Right lung (tissue), 5 donors: ENCODE data around the gene TCF15. TPM values are rescaled to one million over a fixed set of nuclear protein-coding genes. Genes with fewer than 3 reads are reported as not detected.

Experiments
- DNase-seq, 2 donors: peaks; one replicate each; pipeline ENCODE4 v3.0.0-alpha.2; 2013
- polyA plus RNA-seq, 5 donors: library from polyadenylated mRNA; unstranded; fragments of 120-200 nt; gene quantifications; one replicate each; pipeline versions ENCODE4 v1.2.1 to v1.2.3, GENCODE V29; 2013; ENCODE audit warnings: inconsistent platforms in 1 of 5, low replicate concordance in 1 of 5; ENCODE audit not compliant: insufficient read length in 5 of 5, insufficient read depth in 1 of 5

The TCF15 gene
- polyA plus RNA-seq, 5 donors = 1.1 to 3.0 (median 1.4) TPM

DNA sequence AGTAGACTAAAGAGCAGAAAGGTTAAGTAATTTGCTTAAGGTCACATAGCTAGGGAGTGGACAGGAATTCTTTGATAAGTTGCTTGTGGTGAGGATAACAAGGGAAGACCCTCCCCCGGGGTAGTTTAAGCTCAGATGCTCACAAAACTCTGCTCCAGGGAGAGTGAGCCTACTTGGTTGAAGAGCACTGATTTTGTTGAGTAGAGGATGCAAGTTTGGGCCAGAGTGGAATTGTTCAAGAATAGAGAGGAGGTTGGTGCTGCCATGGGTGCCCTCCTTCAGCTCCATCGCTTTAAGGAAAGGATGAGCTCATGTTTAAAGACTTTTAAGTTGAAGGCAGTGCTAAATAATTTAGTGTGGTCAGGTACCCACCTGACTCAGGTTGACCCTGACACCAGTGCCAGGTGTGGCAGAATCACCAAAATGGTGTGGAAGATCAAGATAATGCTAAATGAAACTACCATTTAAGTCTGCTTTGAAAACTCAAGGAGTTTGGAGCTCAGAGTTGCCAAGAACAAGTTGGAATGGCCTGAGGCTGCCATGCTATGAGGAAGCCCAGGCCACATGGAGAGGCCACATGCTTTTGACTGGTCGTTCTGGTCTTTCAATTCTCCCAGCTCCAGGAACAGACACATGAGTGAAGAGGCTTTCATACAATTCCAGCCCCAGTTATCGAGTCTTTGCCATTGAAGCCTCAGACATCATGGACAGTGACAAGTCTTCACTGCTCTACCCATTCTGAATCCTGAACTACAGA, 8.0 kb upstream of the TCF15 start:
- DNase-seq = no peak

DNA sequence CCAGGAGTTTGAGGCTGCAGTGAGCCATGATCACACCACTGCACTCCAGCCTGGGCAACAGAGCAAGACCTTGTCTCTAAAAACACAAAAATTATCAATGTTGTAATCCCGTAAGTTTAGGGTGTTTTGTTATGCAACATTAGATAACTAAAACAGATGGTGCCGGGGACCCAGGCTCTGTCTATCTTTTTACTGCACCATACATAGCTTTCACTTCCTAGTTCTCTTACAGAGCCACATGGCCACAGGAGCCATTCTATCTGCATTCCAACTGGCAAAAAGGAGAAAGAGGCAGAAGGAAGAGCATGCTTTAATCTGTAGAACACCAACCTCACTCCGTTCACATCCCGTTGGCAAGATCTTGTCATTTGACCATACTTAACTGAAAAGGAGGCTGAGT, 5.4 kb upstream of the TCF15 start:
- DNase-seq = no peak

DNA sequence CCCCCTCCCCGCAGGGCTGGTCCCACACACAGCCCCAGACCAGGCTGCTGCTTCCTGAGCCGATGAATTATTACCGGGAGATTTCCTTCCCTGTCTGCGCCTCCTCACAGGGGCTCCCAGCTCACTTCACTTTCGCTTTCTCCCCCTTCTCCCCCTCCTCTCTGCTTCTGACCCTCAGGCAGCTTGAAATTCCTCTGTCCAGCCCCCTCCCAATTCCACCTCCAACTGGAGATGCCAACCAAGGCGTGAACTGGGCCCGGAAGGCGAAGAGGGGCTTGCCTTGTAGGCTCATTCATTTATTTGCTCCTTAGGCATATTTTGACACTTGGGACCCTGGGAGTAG, 1.7 kb upstream of the TCF15 start:
- DNase-seq = no peak

DNA sequence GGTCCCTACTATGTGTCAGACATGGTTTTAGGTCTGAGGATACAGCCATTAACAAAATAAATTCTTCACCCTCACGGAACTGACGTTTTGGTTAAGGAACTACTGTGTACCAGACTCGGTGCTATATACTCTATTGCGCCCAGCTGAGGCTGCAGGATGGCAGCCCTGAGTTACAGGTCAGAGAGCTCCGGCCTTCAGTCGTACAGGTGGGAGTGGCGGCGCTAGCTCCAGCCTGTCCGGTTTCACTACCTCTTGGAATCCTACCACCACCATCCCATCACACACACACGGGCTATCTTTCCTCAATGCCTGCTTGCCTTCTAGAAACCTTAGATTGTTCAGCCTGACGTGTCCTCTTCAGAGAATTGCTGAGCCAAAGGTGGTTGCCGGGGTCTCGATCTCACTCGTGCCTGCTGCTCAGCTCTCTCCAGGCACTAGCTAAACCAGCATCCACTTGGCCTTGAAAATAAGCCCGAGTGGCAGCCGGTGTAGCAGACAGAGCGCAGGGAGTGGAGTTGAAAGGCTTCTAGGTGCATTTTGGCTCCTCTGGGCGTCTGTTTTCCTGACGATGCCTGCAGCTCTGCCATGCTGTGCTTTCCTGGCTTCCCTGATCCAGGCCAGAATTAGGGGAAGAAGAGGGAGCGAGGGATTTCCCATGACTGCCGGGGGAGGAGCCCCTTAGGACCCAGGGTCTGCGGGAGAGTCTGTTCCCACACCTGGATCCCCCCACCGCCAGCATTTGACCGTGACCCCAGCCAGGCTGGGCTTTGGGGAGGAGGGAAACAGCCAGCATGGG, 1.1 kb upstream of the TCF15 start:
- no peak for DNase-seq

DNA sequence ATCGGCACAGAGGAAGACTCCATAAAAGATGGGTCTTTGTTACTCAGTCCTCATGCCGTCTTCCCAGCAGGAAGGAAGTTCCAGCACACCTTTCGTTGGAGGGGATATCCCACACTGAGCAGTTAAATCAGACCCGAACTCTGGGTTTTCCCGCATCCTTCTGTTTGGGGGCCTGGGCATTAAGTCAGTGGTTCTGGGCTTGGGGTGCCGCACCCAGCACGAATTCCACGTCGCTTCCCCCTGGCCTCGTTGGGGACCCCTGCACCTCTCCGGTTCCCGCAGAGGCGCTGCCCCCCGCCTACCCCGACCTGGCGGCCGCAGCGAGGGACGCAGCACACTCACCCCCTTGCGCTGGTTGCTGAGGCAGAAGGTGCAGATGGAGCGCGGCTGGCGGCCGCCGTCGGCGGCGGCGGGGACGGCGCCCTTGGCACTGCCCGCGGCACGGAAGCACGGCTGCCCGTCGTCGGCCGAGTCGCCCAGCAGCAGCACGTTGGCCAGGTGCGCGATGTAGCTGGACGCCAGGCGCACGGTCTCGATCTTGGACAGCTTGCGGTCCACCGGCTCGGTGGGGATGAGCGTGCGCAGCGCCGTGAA, 641 bp downstream of the TCF15 start:
- no peak for DNase-seq

DNA sequence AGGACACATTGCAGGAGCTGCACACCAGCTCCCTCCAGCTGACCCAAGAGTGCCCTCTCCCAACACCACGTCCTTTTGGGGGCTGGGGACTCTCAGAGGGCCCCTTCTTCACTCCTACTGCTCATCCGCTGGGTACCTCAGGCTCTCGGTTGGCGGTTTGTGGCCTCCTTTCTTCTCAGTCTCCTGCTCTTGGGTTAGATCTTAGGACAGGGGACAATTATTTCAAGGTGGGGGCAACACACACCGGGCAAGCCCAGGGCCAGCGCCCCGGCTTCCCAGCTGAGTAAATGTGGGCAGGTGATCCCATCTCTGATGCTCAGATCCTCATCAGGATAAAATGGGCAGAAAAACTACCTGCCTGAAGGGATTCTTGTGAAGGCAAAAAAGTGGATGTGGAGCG, 1.1 kb downstream of the TCF15 start:
- no peak for DNase-seq

- no peak for DNase-seq
Measured at GRCh38 chr20:607476-607875, 2.6 kb downstream of the TCF15 start.

DNA sequence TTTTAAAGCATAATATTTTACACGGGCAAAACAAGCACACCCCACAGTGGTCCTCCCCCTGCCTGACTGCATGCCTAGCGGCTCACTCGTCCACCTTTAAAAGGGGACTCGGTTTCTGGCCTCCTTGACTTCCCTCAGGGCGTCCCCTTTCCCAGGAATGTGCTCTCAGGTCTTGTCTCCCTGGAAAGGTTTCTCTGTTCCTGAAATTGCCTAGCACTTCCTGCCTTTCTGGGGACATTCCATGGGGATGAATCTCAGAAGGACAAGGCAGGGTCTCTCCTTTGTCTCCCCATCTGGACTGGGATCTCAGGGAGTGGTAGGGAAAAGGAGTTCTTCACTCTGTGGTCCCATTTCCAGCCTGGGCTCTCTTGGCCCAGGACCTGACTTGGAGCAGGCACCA, 4.9 kb downstream of the TCF15 start:
- no peak for DNase-seq

DNA sequence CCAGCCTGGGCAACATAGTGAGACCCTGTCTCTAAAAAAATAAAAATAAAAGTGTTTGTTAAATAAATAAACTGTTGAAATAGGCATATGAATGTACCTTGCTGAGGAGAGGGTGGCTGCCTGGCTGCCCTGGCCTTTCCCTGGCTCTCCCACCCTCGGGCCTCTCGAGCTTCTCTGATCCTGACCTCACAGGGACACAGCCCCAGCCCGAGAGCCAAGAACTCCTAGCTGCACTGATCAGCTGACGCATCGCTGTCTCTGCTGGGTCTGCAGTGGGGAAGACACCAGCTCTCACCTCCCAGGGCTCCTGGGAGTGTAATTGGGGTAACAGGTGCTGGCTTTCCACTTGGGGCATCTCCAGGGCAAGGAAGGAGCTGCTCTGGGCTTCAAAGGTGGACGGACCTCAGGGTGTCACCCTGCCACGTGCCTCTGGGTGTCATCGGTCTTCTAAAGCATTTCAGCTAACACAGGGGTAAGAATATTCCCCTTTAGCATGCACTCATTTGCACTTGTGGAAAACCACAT, 6.9 kb downstream of the TCF15 start:
- DNase-seq = no peak

DNA sequence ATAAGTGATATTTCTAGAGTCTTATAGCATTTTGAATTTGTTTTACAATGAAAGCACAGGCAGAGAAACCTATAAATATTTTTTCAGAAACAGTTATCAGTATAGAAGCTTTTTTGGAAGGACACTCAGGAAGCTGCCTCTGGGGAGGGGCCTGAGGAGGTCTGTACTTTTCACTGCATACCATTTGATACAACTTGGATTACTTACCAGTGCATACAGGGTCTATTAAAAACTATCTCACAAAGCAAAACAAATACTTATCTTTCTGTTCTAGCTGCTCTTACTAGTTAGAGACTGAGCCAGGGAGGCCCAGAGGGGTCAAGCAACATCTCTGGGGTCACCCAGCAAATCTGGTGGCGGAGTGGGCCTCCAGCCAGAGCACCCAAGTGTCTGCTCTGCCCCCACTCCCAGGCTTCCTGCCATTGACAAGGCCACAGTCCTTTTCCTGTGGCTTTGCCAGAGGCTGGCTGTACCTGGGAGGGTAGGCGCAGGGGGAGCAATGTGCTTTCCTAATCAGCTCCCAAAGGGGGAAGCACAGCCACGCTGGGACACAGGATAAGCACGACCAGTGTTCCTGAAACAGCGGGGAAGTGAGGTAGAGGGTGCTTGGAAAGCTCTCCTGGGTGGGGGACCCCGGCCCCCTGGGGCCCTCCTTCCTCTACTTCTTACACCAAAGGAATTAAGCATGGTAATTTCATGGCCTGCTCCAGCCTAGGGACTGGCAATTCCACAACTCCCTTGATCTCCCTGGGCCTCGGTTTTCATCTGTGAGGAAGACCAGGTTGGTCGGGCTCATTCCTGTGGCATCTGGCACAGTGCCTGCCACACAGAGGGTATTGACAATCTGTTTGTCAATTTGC, 7.8 kb downstream of the TCF15 start:
- no peak for DNase-seq

DNA sequence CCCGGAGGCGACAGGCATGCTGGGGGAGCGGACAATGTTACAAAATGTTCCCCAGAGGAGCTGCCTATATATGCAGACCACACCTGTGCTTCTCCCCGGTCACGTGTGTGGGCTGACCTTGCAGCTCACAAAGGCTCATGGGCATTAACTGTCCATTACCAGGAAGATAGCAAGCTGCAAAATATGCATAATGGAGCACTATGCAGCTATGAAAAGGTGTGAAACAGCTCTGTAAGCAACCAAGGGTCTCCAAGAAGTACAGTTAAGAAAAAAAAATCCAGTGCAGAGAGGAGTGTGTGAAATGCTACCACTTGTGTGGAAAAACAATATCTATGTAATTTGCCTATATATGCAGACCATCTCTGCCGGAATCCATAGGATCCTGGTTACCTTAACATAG, 9.4 kb downstream of the TCF15 start:
- DNase-seq = no peak

GRCh38 chr20:600141-600540, 10.0 kb downstream of the TCF15 start:
- no peak for DNase-seq

DNA sequence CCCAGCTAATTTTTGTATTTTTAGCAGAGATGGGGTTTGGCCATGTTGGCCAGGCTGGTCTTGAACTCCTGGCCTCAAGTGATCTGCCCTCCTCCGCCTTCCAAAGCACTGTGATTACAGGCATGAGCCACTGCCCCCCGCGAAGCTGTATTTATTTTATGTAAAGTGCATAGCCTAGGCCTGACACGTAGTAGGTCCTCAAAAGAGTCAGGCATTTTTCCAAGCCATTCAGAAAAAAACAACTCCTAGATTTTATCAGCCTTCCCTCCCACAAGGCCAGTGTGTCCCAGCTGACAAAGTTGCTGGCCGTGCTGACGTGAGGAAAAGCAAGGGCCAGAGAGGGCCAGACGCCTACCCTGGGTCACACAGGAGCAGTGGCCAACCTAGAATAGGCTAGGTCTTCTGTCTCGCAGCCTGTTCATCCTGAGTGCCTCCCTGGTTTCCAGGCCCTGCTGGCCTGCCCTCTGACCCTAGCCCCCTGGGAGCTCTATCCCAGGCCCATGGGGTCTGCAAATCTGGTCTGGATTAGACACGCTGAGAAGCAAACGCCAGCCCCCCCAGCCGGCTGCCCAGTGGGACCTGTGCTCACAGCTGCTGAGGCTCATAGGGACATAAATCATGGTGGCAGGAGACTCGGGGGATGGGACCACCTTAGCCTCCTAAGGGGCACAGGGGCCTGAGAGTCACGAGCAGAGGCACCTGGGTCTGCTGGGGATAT, 11.8 kb downstream of the TCF15 start:
- DNase-seq = no peak

DNA sequence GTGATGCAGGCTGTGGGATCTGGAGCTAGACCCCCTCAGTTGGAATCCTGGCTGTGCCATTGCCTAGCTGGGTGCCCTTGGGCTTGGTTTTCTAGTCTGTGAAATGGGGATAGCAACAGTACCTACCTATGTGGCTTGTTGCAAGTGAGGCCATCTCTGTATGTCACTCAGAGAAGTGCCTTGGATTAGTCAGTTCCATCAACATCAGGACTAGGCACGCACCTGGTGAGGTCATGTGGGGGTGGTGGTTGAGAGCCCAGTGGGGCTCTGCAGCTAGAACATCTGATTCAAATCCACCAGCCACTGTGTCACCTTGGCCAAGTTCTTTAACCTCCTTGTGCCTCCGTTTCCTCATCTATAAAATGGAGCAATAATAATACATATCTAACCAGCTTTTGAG, 12.5 kb downstream of the TCF15 start:
- DNase-seq = no peak

GRCh38 chr20:595330-596308, 14.5 kb downstream of the TCF15 start:
- DNase-seq = no peak

GRCh38 chr20:592506-592905, 17.6 kb downstream of the TCF15 start:
- no peak for DNase-seq

DNA sequence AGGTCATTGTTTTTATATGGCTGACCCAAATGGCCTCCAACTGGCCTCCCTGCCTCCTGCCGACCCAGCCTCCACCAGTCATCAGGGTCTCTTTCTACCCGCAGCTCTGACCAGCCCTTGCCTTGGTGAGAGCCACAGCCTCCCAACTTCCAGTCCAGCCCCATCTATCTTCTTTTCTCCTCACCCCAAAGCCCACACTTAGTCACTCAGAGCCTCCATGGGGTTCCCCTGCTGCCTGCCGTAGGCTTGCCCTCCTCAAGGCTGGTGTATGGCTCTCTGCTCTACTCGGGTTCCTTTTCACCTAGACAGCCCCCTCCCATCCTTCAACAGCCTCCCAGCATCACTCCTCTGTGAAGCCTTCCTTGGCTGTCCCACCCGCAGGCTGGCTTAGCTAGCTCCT, 18.2 kb downstream of the TCF15 start:
- DNase-seq = no peak

GRCh38 chr20:588932-589672, 21.0 kb downstream of the TCF15 start:
- no peak for DNase-seq

GRCh38 chr20:588476-588875, 21.6 kb downstream of the TCF15 start:
- DNase-seq = no peak
